Loucy (cell line): ENCODE measurements around the gene ZNF592.

Source experiments
- H2AFZ ChIP-seq: fragments of 200-600 bp; sonication (generic); 2 replicates; pipeline ENCODE4 v1.6.0; 2016; ENCODE audit warnings: antibody characterized with exemption, mild to moderate bottlenecking, low read length, moderate library complexity
- H3F3A ChIP-seq: fragments of 200-600 bp; 2 replicates; pipeline ENCODE4 v1.6.0; 2016; ENCODE audit warnings: antibody characterized with exemption, low read depth, mild to moderate bottlenecking
- H3K27me3 ChIP-seq: fragments of 200-600 bp; sonication (generic); 2 replicates; pipeline ENCODE4 v1.6.1; 2014; ENCODE audit warnings: low read length, mild to moderate bottlenecking; ENCODE audit not compliant: insufficient read depth, poor library complexity, severe bottlenecking
- H3K36me3 ChIP-seq: fragments of 200-600 bp; sonication (generic); 2 replicates; pipeline ENCODE4 v1.6.1; 2016; ENCODE audit warnings: low read length; ENCODE audit not compliant: insufficient read depth
- H3K4me1 ChIP-seq: fragments of 200-600 bp; sonication (generic); 2 replicates; pipeline ENCODE4 v1.5.1; 2014; ENCODE audit warnings: low read length, mild to moderate bottlenecking; ENCODE audit not compliant: insufficient read depth, poor library complexity, severe bottlenecking
- H3K4me2 ChIP-seq: fragments of 200-600 bp; sonication (generic); 2 replicates; pipeline ENCODE4 v1.6.0; 2014; ENCODE audit warnings: antibody characterized with exemption, low read length, low read depth, mild to moderate bottlenecking; ENCODE audit not compliant: poor library complexity, severe bottlenecking
- H3K4me3 ChIP-seq: fragments of 200-600 bp; sonication (generic); 2 replicates; pipeline ENCODE4 v1.5.1; 2014; ENCODE audit warnings: low read length, mild to moderate bottlenecking, mixed read lengths; ENCODE audit not compliant: poor library complexity, severe bottlenecking
- H3K79me2 ChIP-seq: fragments of 200-600 bp; sonication (generic); 2 replicates; pipeline ENCODE4 v1.6.1; 2014; ENCODE audit warnings: low read length; ENCODE audit not compliant: insufficient read depth
- H3K9ac ChIP-seq: fragments of 200-600 bp; sonication (generic); 2 replicates; pipeline ENCODE4 v1.6.0; 2014; ENCODE audit warnings: mild to moderate bottlenecking, low read depth, low read length, moderate library complexity; ENCODE audit not compliant: poor library complexity, severe bottlenecking
- H3K9me2 ChIP-seq: fragments of 200-600 bp; sonication (generic); replicated peaks from 2 replicates; pipeline ENCODE4 v1.6.1; 2016; ENCODE audit warnings: low read depth, low read length, mixed read lengths
- H3K9me3 ChIP-seq: fragments of 200-600 bp; sonication (generic); 2 replicates; pipeline ENCODE4 v1.6.1; 2014; ENCODE audit warnings: mild to moderate bottlenecking, antibody characterized with exemption, low read length, low read depth; ENCODE audit not compliant: insufficient read depth
- H4K20me1 ChIP-seq: fragments of 200-600 bp; sonication (generic); 2 replicates; pipeline ENCODE4 v1.6.0; 2014; ENCODE audit warnings: antibody characterized with exemption, low read length, mild to moderate bottlenecking; ENCODE audit not compliant: insufficient read depth, poor library complexity, severe bottlenecking
- EZH2phosphoT487 ChIP-seq: fragments of 200-600 bp; IDR thresholded peaks from 2 replicates; pipeline ENCODE4 v1.6.1; 2018; ENCODE audit warnings: antibody characterized with exemption, mild to moderate bottlenecking, moderate library complexity, borderline replicate concordance
- TF ChIP-seq, protein P1 (sequence below): fragments of 200-600 bp; sonication (generic); conservative IDR thresholded peaks from 2 replicates; pipeline ENCODE4 v1.5.1; 2014; ENCODE audit warnings: mild to moderate bottlenecking, antibody characterized with exemption, low read length

Gene ZNF592

GRCh38 chr15:84755736-84756527, 7.5 kb downstream of the ZNF592 start:
- Histone ChIP-seq H3K27me3 (no peaks in the 10 kb centered on the region), H3K79me2 (peaks cover 99% of the 10 kb centered on the region), H3K36me3 (no peaks in the 10 kb centered on the region), H3F3A (no peaks in the 10 kb centered on the region), H3K9me2 (no peaks in the 10 kb centered on the region), H3K4me1 (peaks cover 34% of the 10 kb centered on the region), H3K9ac (no peak overlapping the region), H3K4me2 (peak overlapping the region; percentile 28), H3K4me3 (no peak overlapping the region), H2AFZ (no peak overlapping the region), H3K9me3 (no peaks in the 10 kb centered on the region), H4K20me1 (peaks cover 48% of the 10 kb centered on the region)
- TF ChIP-seq, protein P1, sequence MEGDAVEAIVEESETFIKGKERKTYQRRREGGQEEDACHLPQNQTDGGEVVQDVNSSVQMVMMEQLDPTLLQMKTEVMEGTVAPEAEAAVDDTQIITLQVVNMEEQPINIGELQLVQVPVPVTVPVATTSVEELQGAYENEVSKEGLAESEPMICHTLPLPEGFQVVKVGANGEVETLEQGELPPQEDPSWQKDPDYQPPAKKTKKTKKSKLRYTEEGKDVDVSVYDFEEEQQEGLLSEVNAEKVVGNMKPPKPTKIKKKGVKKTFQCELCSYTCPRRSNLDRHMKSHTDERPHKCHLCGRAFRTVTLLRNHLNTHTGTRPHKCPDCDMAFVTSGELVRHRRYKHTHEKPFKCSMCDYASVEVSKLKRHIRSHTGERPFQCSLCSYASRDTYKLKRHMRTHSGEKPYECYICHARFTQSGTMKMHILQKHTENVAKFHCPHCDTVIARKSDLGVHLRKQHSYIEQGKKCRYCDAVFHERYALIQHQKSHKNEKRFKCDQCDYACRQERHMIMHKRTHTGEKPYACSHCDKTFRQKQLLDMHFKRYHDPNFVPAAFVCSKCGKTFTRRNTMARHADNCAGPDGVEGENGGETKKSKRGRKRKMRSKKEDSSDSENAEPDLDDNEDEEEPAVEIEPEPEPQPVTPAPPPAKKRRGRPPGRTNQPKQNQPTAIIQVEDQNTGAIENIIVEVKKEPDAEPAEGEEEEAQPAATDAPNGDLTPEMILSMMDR, result no peak
- no peak for TF ChIP-seq EZH2phosphoT487

DNA sequence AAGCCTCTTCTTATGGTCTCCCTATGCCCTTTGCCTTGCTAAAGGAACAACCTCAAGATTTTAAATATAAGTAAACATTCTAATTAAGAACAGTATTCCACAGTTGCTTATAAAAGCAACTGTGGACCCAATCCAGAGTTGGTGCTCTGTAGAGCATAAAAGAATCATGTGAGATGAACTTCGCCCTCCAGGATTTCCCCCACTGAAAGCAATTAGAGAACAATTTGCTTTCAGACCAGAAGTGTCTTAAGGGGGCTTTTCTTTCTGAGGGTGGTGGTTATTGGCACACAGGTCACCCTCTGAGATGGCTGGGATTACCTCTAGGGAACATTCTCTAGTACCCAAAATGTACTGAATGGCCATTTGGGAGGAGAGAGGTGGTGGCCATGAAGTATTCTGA, 10.6 kb downstream of the ZNF592 start:
- Histone ChIP-seq H2AFZ (no peak overlapping the region), H3K9me2 (no peaks in the 10 kb centered on the region), H4K20me1 (peaks cover 58% of the 10 kb centered on the region), H3K4me2 (no peak overlapping the region), H3K79me2 (peaks cover 99% of the 10 kb centered on the region), H3K36me3 (no peaks in the 10 kb centered on the region), H3K9ac (no peak overlapping the region), H3K4me1 (peaks cover 23% of the 10 kb centered on the region), H3K9me3 (no peaks in the 10 kb centered on the region), H3K4me3 (no peak overlapping the region), H3F3A (no peaks in the 10 kb centered on the region), H3K27me3 (no peaks in the 10 kb centered on the region)
- no peak for TF ChIP-seq EZH2phosphoT487
- TF ChIP-seq, protein P1, result no peak

DNA sequence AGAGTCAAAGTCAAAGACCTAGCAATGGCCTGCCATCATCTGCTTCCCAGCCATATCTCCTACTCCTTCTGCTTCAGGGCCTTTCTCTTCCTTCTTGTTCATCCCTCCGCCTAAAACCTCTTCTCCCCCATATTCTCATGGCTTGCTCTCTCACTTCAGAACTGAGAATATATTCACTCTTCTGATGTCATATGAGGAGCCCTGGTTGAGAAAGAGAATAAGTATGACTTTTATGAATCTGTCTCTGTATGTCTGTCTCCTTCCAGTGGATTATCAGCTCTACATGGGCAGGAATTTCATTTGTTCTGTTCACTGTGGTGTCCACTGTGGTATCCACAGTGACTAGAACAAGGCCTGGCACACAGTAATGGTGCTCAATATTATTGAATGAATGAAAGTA, 11.8 kb downstream of the ZNF592 start:
- Histone ChIP-seq H4K20me1 (peaks cover 53% of the 10 kb centered on the region), H3K4me3 (no peak overlapping the region), H3F3A (no peaks in the 10 kb centered on the region), H3K36me3 (peaks cover 4% of the 10 kb centered on the region; the same call in 1 of the 2 replicates), H3K4me2 (no peak overlapping the region), H3K9ac (no peak overlapping the region), H3K27me3 (no peaks in the 10 kb centered on the region), H3K9me2 (no peaks in the 10 kb centered on the region), H3K9me3 (no peaks in the 10 kb centered on the region), H3K79me2 (peaks cover 99% of the 10 kb centered on the region), H2AFZ (no peak overlapping the region), H3K4me1 (peaks cover 15% of the 10 kb centered on the region)
- no peak for TF ChIP-seq EZH2phosphoT487
- TF ChIP-seq, protein P1, result no peak
